ENCODE data around the gene TMEM131L. TPM values are rescaled to one million over a fixed set of nuclear protein-coding genes. Genes with fewer than 3 reads are reported as not detected.
A peak's percentile ranks its signal among the peaks of the same experiment; 100 is the strongest.

TMEM131L gene
- polyA plus RNA-seq, 2 of the 4 experiments (the other 2 are of a cell fraction): 3.4 to 5.0 TPM

DNA sequence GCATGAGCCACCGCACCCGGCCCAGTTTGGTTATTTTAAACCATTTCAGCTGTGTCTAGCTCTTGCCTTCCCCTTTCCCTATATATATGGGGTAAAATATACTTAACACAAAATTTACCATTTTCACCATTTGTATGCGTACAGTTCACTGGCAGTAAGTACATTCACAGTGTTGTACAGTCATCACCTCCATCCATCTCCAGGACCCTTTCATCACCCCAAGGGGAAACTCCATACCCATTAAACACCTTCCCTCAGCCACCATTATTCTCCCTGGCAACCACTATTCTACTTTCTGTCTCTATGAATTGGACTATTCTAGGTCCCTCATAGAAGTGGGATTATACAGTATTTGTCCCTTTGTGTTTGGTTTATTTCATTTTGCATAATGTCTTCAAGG lies 106.4 kb downstream of the TMEM131L start:
- ChIA-PET POLR2A (no interaction called here), CTCF (interaction anchor here (0.5 to 2.3 kb wide), 4 partner anchors 27 to 430 kb away, joined by 3 to 16 read pairs (median 10); partner anchors contain the start of gene TMEM131L)
- H3K4me2 ChIP-seq: no peak overlapping the region

DNA sequence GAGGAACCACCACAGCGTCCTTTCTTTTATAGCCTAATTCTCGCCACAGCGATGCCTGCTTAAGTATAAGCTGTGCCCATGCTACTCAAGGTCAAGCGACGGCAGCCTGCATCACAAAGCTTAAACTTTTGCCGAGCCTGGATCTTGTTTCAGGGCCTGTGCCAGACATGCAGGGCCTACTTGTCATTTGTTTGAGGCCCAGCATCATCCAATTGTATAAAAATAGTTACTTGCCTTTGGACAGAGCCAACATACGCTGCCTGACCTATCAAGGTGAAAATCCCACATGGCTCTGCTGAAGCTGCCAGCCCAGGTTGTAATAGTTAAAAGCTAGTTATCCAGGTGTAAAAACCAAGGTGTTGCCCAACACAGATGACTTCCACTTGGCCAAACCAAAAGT lies 107.1 kb downstream of the TMEM131L start:
- CTCF ChIA-PET: interaction anchor here (1.0 to 2.3 kb wide), 7 partner anchors 10 to 430 kb away, joined by 3 to 16 read pairs (median 6); partner anchors contain the start of genes MND1 and TMEM131L

More for the DNA sequence above, 106.4 kb downstream of the TMEM131L start:
- Histone ChIP-seq H3K4me1 (0 out of 3 replicates have a peak, but pooled peaks cover 3% of the 10 kb centered on the region), H3K4me3 (no peak overlapping the region), H3K9me3 (no peaks in the 10 kb centered on the region), H3K27ac (no peak overlapping the region)
- TF ChIP-seq CEBPB (IDR thresholded peaks at IDR 0.05): no peak
- TF ChIP-seq CBX2 (IDR thresholded peaks at IDR 0.05; ENCODE audit: borderline replicate concordance, low read depth): no peak
- TF ChIP-seq HOXA7 (CRISPR knock-in tag; IDR thresholded peaks at IDR 0.05): no peak
- TF ChIP-seq CHD2 (IDR thresholded peaks at IDR 0.05; ENCODE audit: low read length, partially characterized antibody): no peak
- TF ChIP-seq CTCF (IDR thresholded peaks at IDR 0.05): no peak
- FAIRE-seq (no peak), DNase-seq (ENCODE audit: low read depth in 1 of 2, low spot score in 1 of 2) (no peak), ATAC-seq (no peak)
- WGBS (ENCODE audit: missing lambda C conversion rate): 94% methylated on average over 3 of the region's 3 CpGs

GRCh38 chr4:153573881-153574802 lies 108.0 kb downstream of the TMEM131L start:
- Histone ChIP-seq H3K4me2 (no peak overlapping the region), H3K4me1 (0 out of 3 replicates have a peak, but pooled peaks cover 3% of the 10 kb centered on the region), H3K4me3 (no peak overlapping the region), H3K27ac (no peak overlapping the region), H3K9me3 (no peaks in the 10 kb centered on the region)
- ChIA-PET POLR2A (interaction anchor here (0.9 to 1.0 kb wide), 2 partner anchors 108 to 229 kb away, joined by 3 to 4 read pairs; partner anchors contain the start of gene TMEM131L), CTCF (interaction anchor here (0.5 to 2.3 kb wide), 17 partner anchors 9 to 431 kb away, joined by 3 to 16 read pairs (median 4); partner anchors contain the start of genes MND1 and TMEM131L)
- ATAC-seq: peak; percentile 89 to 90
- peak; percentile 48 for TF ChIP-seq CTCF (IDR thresholded peaks at IDR 0.05)
- peak; percentile 70 to 77 for TF ChIP-seq RAD21 (conservative IDR thresholded peaks at IDR 0.05 in 1 of 2, IDR thresholded peaks at IDR 0.05 in 1 of 2)
- peak; percentile 78 for TF ChIP-seq SMC3 (IDR thresholded peaks at IDR 0.05)
- TF ChIP-seq BCL3 (IDR thresholded peaks at IDR 0.05): no peak
- no peak for TF ChIP-seq USF2 (IDR thresholded peaks at IDR 0.05)
- FAIRE-seq: no peak
- peak; percentile 4 to 51 for DNase-seq (ENCODE audit: low read depth in 1 of 2, low spot score in 1 of 2)
- WGBS (ENCODE audit: missing lambda C conversion rate): 71% methylated on average over 4 of the region's 4 CpGs

More for the DNA sequence above, 107.1 kb downstream of the TMEM131L start:
- H3K4me1 ChIP-seq: 0 out of 3 replicates have a peak, but pooled peaks cover 3% of the 10 kb centered on the region
- ATAC-seq: no peak
- no peak for FAIRE-seq
- no peak for DNase-seq (ENCODE audit: low read depth in 1 of 2, low spot score in 1 of 2)
- H3K4me3 ChIP-seq: no peak overlapping the region
- WGBS (ENCODE audit: missing lambda C conversion rate): 92% methylated on average over 7 of the region's 7 CpGs
- H3K27ac ChIP-seq: no peak overlapping the region
- no peaks in the 10 kb centered on the region for H3K9me3 ChIP-seq
- POLR2A ChIA-PET: interaction anchor here (0.9 kb wide), 1 partner anchor 228 kb away, joined by 4 read pairs; no protein-coding TSS in a partner anchor
- TF ChIP-seq HEYL (CRISPR knock-in tag; IDR thresholded peaks at IDR 0.05): no peak
- TF ChIP-seq CHD4 (IDR thresholded peaks at IDR 0.05; ENCODE audit: borderline replicate concordance): no peak
- H3K4me2 ChIP-seq: no peak overlapping the region

Measured in A549 (cell line).